Caco-2 (cell line): Measurements from ENCODE around the gene NCKAP5. TPM values are rescaled to one million over a fixed set of nuclear protein-coding genes. Genes with fewer than 3 reads are reported as not detected.

Source experiments
- BruUV-seq: library from RNA; stranded (reverse); fragments of 400-500 nt; replicated peaks from 2 replicates; lab custom pipeline; 2021; lab: Mats Ljungman, UMichigan
- CTCF ChIA-PET: fragments of 300-600 bp; sonication (Branson Sonifier 250); formaldehyde crosslinking; loops from one replicate; lab custom pipeline; 2022; ENCODE audit warnings: antibody characterized with exemption; lab: Charles Lee
- POLR2A ChIA-PET: fragments of 300-600 bp; sonication (Branson Sonifier 250); formaldehyde crosslinking; loops from one replicate; lab custom pipeline; 2022; ENCODE audit warnings: antibody characterized with exemption; lab: Charles Lee
- DNase-seq, 2 experiments: peaks; one replicate each; pipeline versions ENCODE4 v3.0.0 to v3.0.0-alpha.2; 2020 to 2022
- H3K27me3 ChIP-seq: replicated peaks from 2 replicates; pipeline ENCODE4 v1.6.0; 2011; ENCODE audit warnings: low read length; ENCODE audit not compliant: control insufficient read depth, insufficient read depth
- H3K36me3 ChIP-seq: 2 replicates; pipeline ENCODE4 v1.5.1; 2011; ENCODE audit warnings: low read length; ENCODE audit not compliant: control insufficient read depth, insufficient read depth
- H3K4me1 ChIP-seq: fragments of 250-450 bp; sonication (Bioruptor Pico); 2 replicates; pipeline ENCODE4 v1.5.1; 2020; ENCODE audit warnings: mild to moderate bottlenecking
- H3K4me3 ChIP-seq: 2 replicates; pipeline ENCODE4 v1.5.1; 2011; ENCODE audit warnings: low read depth, mild to moderate bottlenecking, control low read depth, low read length
- H3K9me3 ChIP-seq: fragments of 250-450 bp; sonication (Bioruptor Pico); 2 replicates; pipeline ENCODE4 v1.5.1; 2020; ENCODE audit warnings: mild to moderate bottlenecking, moderate library complexity
- H3K27ac Mint-ChIP-seq: one replicate; pipeline ENCODE4 v1.8.0; 2022; ENCODE audit warnings: mixed read lengths; ENCODE audit not compliant: unreplicated experiment
- H3K27me3 Mint-ChIP-seq: one replicate; pipeline ENCODE4 v1.8.0; 2022; ENCODE audit warnings: mixed read lengths; ENCODE audit not compliant: insufficient read depth, unreplicated experiment
- H3K36me3 Mint-ChIP-seq: one replicate; pipeline ENCODE4 v1.8.0; 2022; ENCODE audit warnings: mild to moderate bottlenecking, mixed read lengths; ENCODE audit not compliant: insufficient read depth, unreplicated experiment
- H3K4me1 Mint-ChIP-seq: one replicate; pipeline ENCODE4 v1.8.0; 2022; ENCODE audit warnings: low read depth, mixed read lengths; ENCODE audit not compliant: unreplicated experiment
- H3K4me3 Mint-ChIP-seq: one replicate; pipeline ENCODE4 v1.8.0; 2022; ENCODE audit warnings: mild to moderate bottlenecking, moderate library complexity, mixed read lengths; ENCODE audit not compliant: unreplicated experiment
- H3K9me3 Mint-ChIP-seq: one replicate; pipeline ENCODE4 v1.8.0; 2022; ENCODE audit warnings: mixed read lengths; ENCODE audit not compliant: unreplicated experiment
- intact Hi-C: fragments of 100-400 bp; cut with micrococcal nuclease; formaldehyde crosslinking; loops from one replicate; pipeline ENCODE4 v1.10.0; 2022; ENCODE audit not compliant: unreplicated experiment
- total RNA-seq: library from RNA; stranded (reverse); gene quantifications from 2 replicates; pipeline ENCODE4 v1.2.3, GENCODE V29; 2022
- TF ChIP-seq, protein P1 (sequence below), 2 experiments: fragments of 200-600 bp in 1 of 2; IDR thresholded peaks; 1 replicate in 1 of 2; 2 replicates in 1 of 2; pipeline versions ENCODE4 v1.5.1 to v1.8.0; 2011 to 2022; ENCODE audit warnings: antibody characterized with exemption in 1 of 2, control low read depth in 1 of 2, inconsistent platforms in 1 of 2, low read depth in 1 of 2, low read length in 1 of 2, mild to moderate bottlenecking in 1 of 2, moderate library complexity in 1 of 2; ENCODE audit not compliant: insufficient read depth in 1 of 2, severe bottlenecking in 1 of 2, unreplicated experiment in 1 of 2

Gene NCKAP5
- total RNA-seq, 1 experiment from 2014 or later, result 3.8 TPM

DNA sequence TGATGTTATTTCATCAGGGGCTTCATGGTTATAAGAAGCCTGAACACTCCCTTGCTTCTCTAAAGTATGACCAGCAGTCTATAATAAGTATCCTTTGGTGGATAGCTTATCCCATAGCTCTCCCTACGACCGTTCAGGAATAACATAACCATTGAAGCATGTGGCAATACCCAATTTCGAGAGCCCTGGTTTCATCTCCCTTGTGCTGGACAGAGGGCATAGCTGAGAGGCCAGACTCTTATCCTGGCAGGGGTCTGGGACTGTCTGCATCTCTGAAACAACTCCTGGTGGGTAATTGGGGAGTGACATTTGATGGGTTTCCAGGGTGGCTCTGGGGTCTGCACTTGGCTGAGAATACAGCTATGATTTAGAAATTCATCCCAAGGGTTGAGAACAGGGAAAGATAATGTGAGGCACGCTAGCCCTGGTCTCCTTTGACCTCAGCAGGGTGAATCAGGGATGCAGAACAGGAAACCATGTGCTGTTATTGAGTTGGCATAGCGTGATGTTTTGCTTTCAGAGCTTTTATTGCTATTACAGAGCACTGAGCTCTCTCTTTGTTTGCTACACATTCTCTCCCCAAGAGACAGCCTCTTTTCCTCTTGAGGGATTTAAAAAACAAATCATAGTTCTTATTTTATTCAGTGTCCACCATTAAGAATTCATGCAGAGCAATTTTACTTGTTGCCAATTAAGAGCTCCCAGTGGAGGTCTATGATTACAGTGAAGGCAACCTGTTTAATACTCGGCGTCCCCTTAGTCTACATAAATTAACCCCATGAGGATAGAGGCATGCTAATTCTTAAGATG, 274.5 kb downstream of the NCKAP5 start:
- no peaks in the 10 kb centered on the region for H3K36me3 Mint-ChIP-seq
- H3K4me1 Mint-ChIP-seq, result no peaks in the 10 kb centered on the region
- H3K4me3 Mint-ChIP-seq, result no peak overlapping the region
- BruUV-seq, result no TSS peak
- POLR2A ChIA-PET, result no interaction called here
- Histone ChIP-seq H3K4me3 (no peak overlapping the region), H3K4me1 (no peaks in the 10 kb centered on the region), H3K36me3 (no peaks in the 10 kb centered on the region), H3K27me3 (no peaks in the 10 kb centered on the region), H3K9me3 (no peaks in the 10 kb centered on the region)
- TF ChIP-seq, protein P1, sequence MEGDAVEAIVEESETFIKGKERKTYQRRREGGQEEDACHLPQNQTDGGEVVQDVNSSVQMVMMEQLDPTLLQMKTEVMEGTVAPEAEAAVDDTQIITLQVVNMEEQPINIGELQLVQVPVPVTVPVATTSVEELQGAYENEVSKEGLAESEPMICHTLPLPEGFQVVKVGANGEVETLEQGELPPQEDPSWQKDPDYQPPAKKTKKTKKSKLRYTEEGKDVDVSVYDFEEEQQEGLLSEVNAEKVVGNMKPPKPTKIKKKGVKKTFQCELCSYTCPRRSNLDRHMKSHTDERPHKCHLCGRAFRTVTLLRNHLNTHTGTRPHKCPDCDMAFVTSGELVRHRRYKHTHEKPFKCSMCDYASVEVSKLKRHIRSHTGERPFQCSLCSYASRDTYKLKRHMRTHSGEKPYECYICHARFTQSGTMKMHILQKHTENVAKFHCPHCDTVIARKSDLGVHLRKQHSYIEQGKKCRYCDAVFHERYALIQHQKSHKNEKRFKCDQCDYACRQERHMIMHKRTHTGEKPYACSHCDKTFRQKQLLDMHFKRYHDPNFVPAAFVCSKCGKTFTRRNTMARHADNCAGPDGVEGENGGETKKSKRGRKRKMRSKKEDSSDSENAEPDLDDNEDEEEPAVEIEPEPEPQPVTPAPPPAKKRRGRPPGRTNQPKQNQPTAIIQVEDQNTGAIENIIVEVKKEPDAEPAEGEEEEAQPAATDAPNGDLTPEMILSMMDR (IDR thresholded peaks at IDR 0.05; ENCODE audit: insufficient read depth in 1 of 2, low read depth in 1 of 2, low read length in 1 of 2, severe bottlenecking in 1 of 2, unreplicated experiment in 1 of 2), result no peak
- H3K9me3 Mint-ChIP-seq, result no peaks in the 10 kb centered on the region
- no peaks in the 10 kb centered on the region for H3K27me3 Mint-ChIP-seq
- CTCF ChIA-PET, result no interaction called here
- no peak for DNase-seq
- intact Hi-C loops, result no loop called here
- H3K27ac Mint-ChIP-seq, result no peak overlapping the region

- no TSS peak for BruUV-seq
- H3K4me1 Mint-ChIP-seq, result no peaks in the 10 kb centered on the region
- DNase-seq, result no peak
- Histone ChIP-seq H3K4me1 (no peaks in the 10 kb centered on the region), H3K36me3 (no peaks in the 10 kb centered on the region), H3K27me3 (no peaks in the 10 kb centered on the region), H3K9me3 (no peaks in the 10 kb centered on the region), H3K4me3 (no peak overlapping the region)
- CTCF ChIA-PET, result no interaction called here
- no peaks in the 10 kb centered on the region for H3K36me3 Mint-ChIP-seq
- POLR2A ChIA-PET, result no interaction called here
- no peaks in the 10 kb centered on the region for H3K27me3 Mint-ChIP-seq
- intact Hi-C loops, result no loop called here
- no peaks in the 10 kb centered on the region for H3K9me3 Mint-ChIP-seq
- no peak overlapping the region for H3K27ac Mint-ChIP-seq
- H3K4me3 Mint-ChIP-seq, result no peak overlapping the region
- TF ChIP-seq, protein P1 (IDR thresholded peaks at IDR 0.05; ENCODE audit: insufficient read depth in 1 of 2, low read depth in 1 of 2, low read length in 1 of 2, severe bottlenecking in 1 of 2, unreplicated experiment in 1 of 2), result no peak
These were observed 276.0 kb downstream of the NCKAP5 start for GRCh38 chr2:133292259-133292658.

DNA sequence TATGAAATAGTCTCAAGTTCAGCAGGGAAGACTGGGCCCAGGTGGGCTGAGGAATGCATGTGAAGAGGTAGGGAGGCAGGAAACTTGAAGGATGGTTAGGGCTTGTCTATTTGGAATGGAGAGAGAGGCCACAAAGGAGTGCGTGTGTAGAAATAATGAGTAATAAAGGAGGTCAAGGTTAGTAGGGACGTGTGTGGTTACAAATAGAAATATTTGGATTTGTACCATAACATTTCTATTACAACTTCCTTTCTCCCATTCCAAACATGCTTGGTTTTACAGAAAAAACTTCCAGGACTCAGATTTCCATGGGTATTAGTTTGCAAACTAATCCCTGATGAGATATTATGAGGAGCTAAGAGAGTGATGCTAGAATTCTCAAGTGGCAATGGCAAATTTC, 280.6 kb downstream of the NCKAP5 start:
- H3K27me3 ChIP-seq, result no peaks in the 10 kb centered on the region
- Mint-ChIP-seq H3K27me3 (no peaks in the 10 kb centered on the region), H3K4me1 (no peaks in the 10 kb centered on the region), H3K27ac (no peak overlapping the region), H3K9me3 (no peaks in the 10 kb centered on the region), H3K36me3 (no peaks in the 10 kb centered on the region), H3K4me3 (no peak overlapping the region)
- no peaks in the 10 kb centered on the region for H3K36me3 ChIP-seq
- intact Hi-C loops, result no loop called here
- no peak overlapping the region for H3K4me3 ChIP-seq
- POLR2A ChIA-PET, result no interaction called here
- no peaks in the 10 kb centered on the region for H3K4me1 ChIP-seq
- CTCF ChIA-PET, result no interaction called here
- no TSS peak for BruUV-seq
- TF ChIP-seq, protein P1 (IDR thresholded peaks at IDR 0.05; ENCODE audit: insufficient read depth in 1 of 2, low read depth in 1 of 2, low read length in 1 of 2, severe bottlenecking in 1 of 2, unreplicated experiment in 1 of 2), result no peak
- H3K9me3 ChIP-seq, result no peaks in the 10 kb centered on the region
- no peak for DNase-seq
